Bronchial epithelial cell (primary cell): Measurements from ENCODE around the gene ATXN10. TPM values are rescaled to one million over a fixed set of nuclear protein-coding genes. Genes with fewer than 3 reads are reported as not detected.

Experiments
- DNase-seq: peaks from one replicate; pipeline ENCODE4 v3.0.0-alpha.2; 2010; ENCODE audit warnings: low read depth
- FAIRE-seq: peaks from 2 replicates; lab custom pipeline; 2011; peaks lifted over from hg19 to GRCh38; lab: Jason Lieb, UNC
- H3K27me3 ChIP-seq: 2 replicates; pipeline ENCODE4 v1.5.1; 2011; ENCODE audit warnings: low read length; ENCODE audit not compliant: control insufficient read depth, insufficient read depth
- H3K36me3 ChIP-seq: 2 replicates; pipeline ENCODE4 v1.5.1; 2011; ENCODE audit warnings: low read length; ENCODE audit not compliant: control insufficient read depth, insufficient read depth
- H3K4me3 ChIP-seq: 2 replicates; pipeline ENCODE4 v1.5.1; 2011; ENCODE audit warnings: mild to moderate bottlenecking, low read depth, low read length, control low read depth
- CTCF ChIP-seq: IDR thresholded peaks from 2 replicates; pipeline ENCODE4 v1.5.1; 2011; ENCODE audit warnings: mild to moderate bottlenecking, moderate library complexity, low read length, control low read depth, inconsistent platforms; ENCODE audit not compliant: insufficient read depth, severe bottlenecking
- total RNA-seq: library from RNA; depleted of rRNA; stranded (reverse); fragments of >200 nt; gene quantifications from 2 replicates; pipeline ENCODE4 v1.2.1, GENCODE V29; 2014

The ATXN10 gene
- total RNA-seq, 1 donor from 2014 or later, result 81.9 TPM

- no peak overlapping the region for H3K4me3 ChIP-seq
- TF ChIP-seq CTCF, result no peak
- peaks cover 4% of the 10 kb centered on the region for H3K36me3 ChIP-seq
- DNase-seq (no peak), FAIRE-seq (peak; percentile 32)
- no peaks in the 10 kb centered on the region for H3K27me3 ChIP-seq
Observed at GRCh38 chr22:45848904-45849303, 177.3 kb downstream of the ATXN10 start.

GRCh38 chr22:45852826-45853225, 181.2 kb downstream of the ATXN10 start:
- TF ChIP-seq CTCF, result no peak
- FAIRE-seq, result no peak
- Histone ChIP-seq H3K4me3 (no peak overlapping the region), H3K36me3 (peaks cover 6% of the 10 kb centered on the region), H3K27me3 (no peaks in the 10 kb centered on the region)
- no peak for DNase-seq

- DNase-seq (no peak), FAIRE-seq (no peak)
- Histone ChIP-seq H3K36me3 (peaks cover 5% of the 10 kb centered on the region), H3K4me3 (no peak overlapping the region), H3K27me3 (no peaks in the 10 kb centered on the region)
- no peak for TF ChIP-seq CTCF
Observed at GRCh38 chr22:45855961-45856360, 184.3 kb downstream of the ATXN10 start.

GRCh38 chr22:45857519-45857918, 185.9 kb downstream of the ATXN10 start:
- FAIRE-seq, result no peak
- Histone ChIP-seq H3K36me3 (peaks cover 4% of the 10 kb centered on the region), H3K4me3 (no peak overlapping the region), H3K27me3 (no peaks in the 10 kb centered on the region)
- DNase-seq, result no peak
- no peak for TF ChIP-seq CTCF

- TF ChIP-seq CTCF, result no peak
- no peaks in the 10 kb centered on the region for H3K27me3 ChIP-seq
- FAIRE-seq (no peak), DNase-seq (peak; percentile 93)
- H3K36me3 ChIP-seq, result peaks cover 4% of the 10 kb centered on the region
- H3K4me3 ChIP-seq, result no peak overlapping the region
Observed at GRCh38 chr22:45859231-45860161, 187.9 kb downstream of the ATXN10 start.
